SK-N-SH treated with all-trans-retinoic acid at 6 μM for 48 hours (cell line): Measurements from ENCODE around the gene CCT7.
"Not testable (repeated sequence)": the region's sequence is repeated elsewhere in the genome, so short reads cannot be mapped to it uniquely, and the experiment has no call there.

Source experiments
- ATAC-seq: fragments of 200-7000 bp; cut with Tn5 transposase; 3 replicates; pipeline ENCODE4 v1.9.1; 2020; ENCODE audit warnings: mild to moderate bottlenecking, moderate library complexity
- ARNTL ChIP-seq: fragments of 450-650 bp; formaldehyde crosslinking; IDR thresholded peaks from 2 replicates; pipeline ENCODE4 v1.5.0; 2020; ENCODE audit warnings: low read depth, mild to moderate bottlenecking, moderate library complexity, borderline replicate concordance
- BACH2 ChIP-seq: fragments of 250-450 bp; sonication (Bioruptor Pico); IDR thresholded peaks from 2 replicates; pipeline ENCODE4 v1.9.0; 2021; ENCODE audit warnings: mild to moderate bottlenecking, borderline replicate concordance
- CSDC2 ChIP-seq: fragments of 250-450 bp; sonication (Bioruptor Pico); IDR thresholded peaks from 2 replicates; pipeline ENCODE4 v1.5.0; 2020; ENCODE audit warnings: mild to moderate bottlenecking, moderate library complexity
- ESRRG ChIP-seq: fragments of 250-450 bp; sonication (Bioruptor Pico); IDR thresholded peaks from 2 replicates; pipeline ENCODE4 v1.6.1; 2021; ENCODE audit warnings: mild to moderate bottlenecking
- GLIS3 ChIP-seq: fragments of 250-450 bp; sonication (Bioruptor Pico); IDR thresholded peaks from 2 replicates; pipeline ENCODE4 v1.5.0; 2020; ENCODE audit warnings: mild to moderate bottlenecking, moderate library complexity
- ISL1 ChIP-seq: fragments of 250-450 bp; sonication (Bioruptor Pico); IDR thresholded peaks from 2 replicates; pipeline ENCODE4 v2.1.2; 2022; ENCODE audit warnings: mild to moderate bottlenecking, moderate library complexity
- OSR1 ChIP-seq: fragments of 250-450 bp; sonication (Bioruptor Pico); IDR thresholded peaks from 2 replicates; pipeline ENCODE4 v1.8.0; 2022; ENCODE audit warnings: moderate library complexity, mild to moderate bottlenecking, inconsistent platforms
- POU6F1 ChIP-seq: fragments of 250-450 bp; sonication (Bioruptor Pico); IDR thresholded peaks from 2 replicates; pipeline ENCODE4 v1.8.0; 2021; ENCODE audit warnings: low read depth, mild to moderate bottlenecking, moderate library complexity, borderline replicate concordance
- PPARA ChIP-seq: fragments of 250-450 bp; sonication (Bioruptor Pico); IDR thresholded peaks from 2 replicates; pipeline ENCODE4 v1.5.0; 2020; ENCODE audit warnings: mild to moderate bottlenecking, borderline replicate concordance
- RARB ChIP-seq: fragments of 250-450 bp; sonication (Bioruptor Pico); IDR thresholded peaks from 2 replicates; pipeline ENCODE4 v1.8.0; 2021; ENCODE audit warnings: mild to moderate bottlenecking, moderate library complexity
- SNAI2 ChIP-seq: fragments of 250-450 bp; sonication (Bioruptor Pico); IDR thresholded peaks from 2 replicates; pipeline ENCODE4 v1.5.0; 2020; ENCODE audit warnings: mild to moderate bottlenecking, moderate library complexity
- TOX ChIP-seq: fragments of 250-450 bp; sonication (Bioruptor Pico); IDR thresholded peaks from 2 replicates; pipeline ENCODE4 v1.8.0; 2021; ENCODE audit warnings: mild to moderate bottlenecking, moderate library complexity, borderline replicate concordance
- ZC3H10 ChIP-seq: fragments of 250-450 bp; sonication (Bioruptor Pico); IDR thresholded peaks from 2 replicates; pipeline ENCODE4 v1.5.1; 2021; ENCODE audit warnings: mild to moderate bottlenecking, moderate library complexity
- ZFP3 ChIP-seq: fragments of 250-450 bp; sonication (Bioruptor Pico); IDR thresholded peaks from 2 replicates; pipeline ENCODE4 v1.5.0; 2020; ENCODE audit warnings: mild to moderate bottlenecking, moderate library complexity
- ZFP30 ChIP-seq: fragments of 450-650 bp; formaldehyde crosslinking; IDR thresholded peaks from 2 replicates; pipeline ENCODE4 v1.5.0; 2022; ENCODE audit warnings: mild to moderate bottlenecking, moderate library complexity
- ZNF565 ChIP-seq: fragments of 450-650 bp; formaldehyde crosslinking; conservative IDR thresholded peaks from 2 replicates; pipeline ENCODE4 v1.5.0; 2020; ENCODE audit warnings: low read depth, mild to moderate bottlenecking, moderate library complexity
- ZNF8 ChIP-seq: fragments of 450-650 bp; formaldehyde crosslinking; IDR thresholded peaks from 2 replicates; pipeline ENCODE4 v1.5.0; 2020; ENCODE audit warnings: mild to moderate bottlenecking, moderate library complexity
- TF ChIP-seq, protein P1 (sequence below): fragments of 250-450 bp; sonication (Bioruptor Pico); IDR thresholded peaks from 2 replicates; pipeline ENCODE4 v1.5.1; 2021; ENCODE audit warnings: mild to moderate bottlenecking, moderate library complexity
- TF ChIP-seq, protein P2 (sequence below): fragments of 250-450 bp; sonication (Bioruptor Pico); IDR thresholded peaks from 2 replicates; pipeline ENCODE4 v1.5.0; 2020; ENCODE audit warnings: mild to moderate bottlenecking, moderate library complexity

CCT7 gene

GRCh38 chr2:73262108-73262651, 28.1 kb downstream of the CCT7 start:
- ATAC-seq = no peak
- TF ChIP-seq GLIS3 (CRISPR knock-in tag) = no peak
- no peak for TF ChIP-seq ZFP3 (CRISPR knock-in tag)
- TF ChIP-seq ARNTL = no peak
- no peak for TF ChIP-seq ZNF8
- no peak for TF ChIP-seq OSR1
- TF ChIP-seq CSDC2 (CRISPR knock-in tag) = no peak
- TF ChIP-seq, protein P1, sequence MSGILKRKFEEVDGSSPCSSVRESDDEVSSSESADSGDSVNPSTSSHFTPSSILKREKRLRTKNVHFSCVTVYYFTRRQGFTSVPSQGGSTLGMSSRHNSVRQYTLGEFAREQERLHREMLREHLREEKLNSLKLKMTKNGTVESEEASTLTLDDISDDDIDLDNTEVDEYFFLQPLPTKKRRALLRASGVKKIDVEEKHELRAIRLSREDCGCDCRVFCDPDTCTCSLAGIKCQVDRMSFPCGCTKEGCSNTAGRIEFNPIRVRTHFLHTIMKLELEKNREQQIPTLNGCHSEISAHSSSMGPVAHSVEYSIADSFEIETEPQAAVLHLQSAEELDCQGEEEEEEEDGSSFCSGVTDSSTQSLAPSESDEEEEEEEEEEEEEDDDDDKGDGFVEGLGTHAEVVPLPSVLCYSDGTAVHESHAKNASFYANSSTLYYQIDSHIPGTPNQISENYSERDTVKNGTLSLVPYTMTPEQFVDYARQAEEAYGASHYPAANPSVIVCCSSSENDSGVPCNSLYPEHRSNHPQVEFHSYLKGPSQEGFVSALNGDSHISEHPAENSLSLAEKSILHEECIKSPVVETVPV = no peak
- no peak for TF ChIP-seq ZNF565 (CRISPR knock-in tag)
- TF ChIP-seq ESRRG (CRISPR knock-in tag) = no peak
- no peak for TF ChIP-seq ISL1 (CRISPR knock-in tag)
- no peak for TF ChIP-seq RARB
- TF ChIP-seq ZC3H10 (CRISPR knock-in tag) = no peak
- TF ChIP-seq POU6F1 (CRISPR knock-in tag) = no peak
- no peak for TF ChIP-seq SNAI2 (CRISPR knock-in tag)
- no peak for TF ChIP-seq BACH2 (CRISPR knock-in tag)

GRCh38 chr2:73262691-73263429, 28.8 kb downstream of the CCT7 start:
- not testable (repeated sequence) for ATAC-seq

- no peak for TF ChIP-seq ZNF565 (CRISPR knock-in tag)
- TF ChIP-seq, protein P2, sequence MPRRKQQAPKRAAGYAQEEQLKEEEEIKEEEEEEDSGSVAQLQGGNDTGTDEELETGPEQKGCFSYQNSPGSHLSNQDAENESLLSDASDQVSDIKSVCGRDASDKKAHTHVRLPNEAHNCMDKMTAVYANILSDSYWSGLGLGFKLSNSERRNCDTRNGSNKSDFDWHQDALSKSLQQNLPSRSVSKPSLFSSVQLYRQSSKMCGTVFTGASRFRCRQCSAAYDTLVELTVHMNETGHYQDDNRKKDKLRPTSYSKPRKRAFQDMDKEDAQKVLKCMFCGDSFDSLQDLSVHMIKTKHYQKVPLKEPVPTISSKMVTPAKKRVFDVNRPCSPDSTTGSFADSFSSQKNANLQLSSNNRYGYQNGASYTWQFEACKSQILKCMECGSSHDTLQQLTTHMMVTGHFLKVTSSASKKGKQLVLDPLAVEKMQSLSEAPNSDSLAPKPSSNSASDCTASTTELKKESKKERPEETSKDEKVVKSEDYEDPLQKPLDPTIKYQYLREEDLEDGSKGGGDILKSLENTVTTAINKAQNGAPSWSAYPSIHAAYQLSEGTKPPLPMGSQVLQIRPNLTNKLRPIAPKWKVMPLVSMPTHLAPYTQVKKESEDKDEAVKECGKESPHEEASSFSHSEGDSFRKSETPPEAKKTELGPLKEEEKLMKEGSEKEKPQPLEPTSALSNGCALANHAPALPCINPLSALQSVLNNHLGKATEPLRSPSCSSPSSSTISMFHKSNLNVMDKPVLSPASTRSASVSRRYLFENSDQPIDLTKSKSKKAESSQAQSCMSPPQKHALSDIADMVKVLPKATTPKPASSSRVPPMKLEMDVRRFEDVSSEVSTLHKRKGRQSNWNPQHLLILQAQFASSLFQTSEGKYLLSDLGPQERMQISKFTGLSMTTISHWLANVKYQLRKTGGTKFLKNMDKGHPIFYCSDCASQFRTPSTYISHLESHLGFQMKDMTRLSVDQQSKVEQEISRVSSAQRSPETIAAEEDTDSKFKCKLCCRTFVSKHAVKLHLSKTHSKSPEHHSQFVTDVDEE = no peak
- no peak for TF ChIP-seq CSDC2 (CRISPR knock-in tag)
- TF ChIP-seq ZFP30 = no peak
- TF ChIP-seq GLIS3 (CRISPR knock-in tag) = no peak
- TF ChIP-seq ZNF8 = no peak
- TF ChIP-seq OSR1 = no peak
- TF ChIP-seq ISL1 (CRISPR knock-in tag) = no peak
- no peak for TF ChIP-seq PPARA (CRISPR knock-in tag)
- TF ChIP-seq SNAI2 (CRISPR knock-in tag) = no peak
- ATAC-seq = no peak
These were observed 29.6 kb downstream of the CCT7 start for GRCh38 chr2:73263540-73264331.

- ATAC-seq = no peak
These were observed 30.2 kb downstream of the CCT7 start for GRCh38 chr2:73264332-73264606.

GRCh38 chr2:73264783-73265182, 30.7 kb downstream of the CCT7 start:
- no peak for ATAC-seq
- TF ChIP-seq RARB = no peak
- no peak for TF ChIP-seq ZFP30
- no peak for TF ChIP-seq SNAI2 (CRISPR knock-in tag)
- TF ChIP-seq OSR1 = no peak
- TF ChIP-seq ZNF565 (CRISPR knock-in tag) = no peak
- no peak for TF ChIP-seq PPARA (CRISPR knock-in tag)
- TF ChIP-seq, protein P1 = no peak
- no peak for TF ChIP-seq GLIS3 (CRISPR knock-in tag)
- TF ChIP-seq TOX (CRISPR knock-in tag) = no peak
- TF ChIP-seq CSDC2 (CRISPR knock-in tag) = no peak
- no peak for TF ChIP-seq ESRRG (CRISPR knock-in tag)

More at GRCh38 chr2:73264332-73264606, 30.2 kb downstream of the CCT7 start:
- no peak for TF ChIP-seq ZFP3 (CRISPR knock-in tag)
